Breast epithelium (tissue), 4 donors: ENCODE results near the gene HP. TPM values are rescaled to one million over a fixed set of nuclear protein-coding genes. Genes with fewer than 3 reads are reported as not detected.

Experiments
- DNase-seq, 2 donors: peaks; one replicate each; pipeline ENCODE4 v3.0.0-alpha.2; 2019; ENCODE audit warnings: low spot score in 2 of 2
- H3K27ac ChIP-seq, 2 donors: fragments of 200-600 bp; sonication (generic) in 1 of 2; one replicate each; pipeline ENCODE4 v1.5.1; 2016 to 2019; ENCODE audit warnings: mild to moderate bottlenecking in 1 of 2
- H3K27me3 ChIP-seq, 2 donors: fragments of 200-600 bp; sonication (generic) in 1 of 2; one replicate each; pipeline versions ENCODE4 v1.5.1 to v1.6.0; 2017 to 2019; ENCODE audit warnings: control low read depth in 1 of 2, mild to moderate bottlenecking in 1 of 2
- H3K36me3 ChIP-seq: fragments of 200-600 bp; one replicate; pipeline ENCODE4 v1.5.1; 2019
- H3K4me1 ChIP-seq, 2 donors: fragments of 200-600 bp; sonication (generic); one replicate each; pipeline ENCODE4 v1.5.1; 2016 to 2019; ENCODE audit warnings: control low read depth in 1 of 2
- H3K4me3 ChIP-seq, 3 donors: fragments of 200-600 bp; sonication (generic); 1 replicate in 2 of 3; 2 replicates in 1 of 3; pipeline ENCODE4 v1.5.1; 2016 to 2019; ENCODE audit warnings: mild to moderate bottlenecking in 3 of 3, moderate library complexity in 2 of 3
- H3K9me3 ChIP-seq, 2 donors: fragments of 200-600 bp; sonication (generic) in 1 of 2; one replicate each; pipeline ENCODE4 v1.5.1; 2016 to 2019; ENCODE audit warnings: control low read depth in 1 of 2
- CTCF ChIP-seq, 3 donors: fragments of 450-650 bp; IDR thresholded peaks; one replicate each; pipeline ENCODE4 v1.5.1; 2016 to 2017; ENCODE audit warnings: antibody characterized with exemption in 3 of 3, mild to moderate bottlenecking in 3 of 3, moderate library complexity in 3 of 3
- POLR2A ChIP-seq: fragments of 450-650 bp; IDR thresholded peaks from one replicate; pipeline ENCODE4 v1.6.1; 2016; ENCODE audit warnings: antibody characterized with exemption, mild to moderate bottlenecking, moderate library complexity
- POLR2AphosphoS5 ChIP-seq, 3 donors: sonication (generic); formaldehyde crosslinking; IDR thresholded peaks; one replicate each; pipeline ENCODE4 v1.6.1; 2017; ENCODE audit warnings: antibody characterized with exemption in 3 of 3
- intact Hi-C: fragments of 100-400 bp; cut with DNase I; formaldehyde crosslinking; loops from one replicate; pipeline ENCODE4 v1.15.1; 2023; ENCODE audit warnings: low total_unique reads
- total RNA-seq, 3 donors: library from RNA; depleted of rRNA; stranded (reverse); fragments of >200 nt; gene quantifications; one replicate each; pipeline ENCODE4 v1.1.0, GENCODE V29; 2016

Gene HP
- total RNA-seq, 3 donors from 2014 or later = 24.5 to 543 (median 61.9) TPM

DNA sequence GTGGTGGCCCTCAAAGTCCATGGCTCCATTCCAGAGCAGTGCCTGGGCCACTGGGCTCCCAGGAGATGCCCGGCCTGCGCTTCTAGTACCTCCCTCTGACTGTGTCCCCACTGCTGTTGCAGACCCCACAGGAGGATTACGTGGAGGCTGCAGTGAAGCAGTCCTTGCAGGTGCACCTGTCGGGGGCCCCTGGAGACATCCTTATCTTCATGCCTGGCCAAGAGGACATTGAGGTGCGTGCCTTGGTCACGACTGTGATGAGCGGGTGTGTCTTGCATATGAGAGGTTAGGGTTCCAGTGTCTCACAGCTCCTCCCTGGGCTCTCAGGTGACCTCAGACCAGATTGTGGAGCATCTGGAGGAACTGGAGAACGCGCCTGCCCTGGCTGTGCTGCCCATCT lies 50.6 kb downstream of the HP start:
- DNase-seq = no peak
- H3K27me3 ChIP-seq = no peaks in the 10 kb centered on the region
- H3K4me1 ChIP-seq = no peaks in the 10 kb centered on the region
- intact Hi-C loops = no loop called here
- no peak overlapping the region for H3K4me3 ChIP-seq
- no peak overlapping the region for H3K27ac ChIP-seq
- no peaks in the 10 kb centered on the region for H3K9me3 ChIP-seq
- H3K36me3 ChIP-seq = peaks cover 51% of the 10 kb centered on the region
- no peak for TF ChIP-seq POLR2AphosphoS5 (IDR thresholded peaks at IDR 0.05)

GRCh38 chr16:72105978-72106377 lies 51.7 kb downstream of the HP start:
- Histone ChIP-seq H3K4me1 (no peaks in the 10 kb centered on the region), H3K9me3 (no peaks in the 10 kb centered on the region), H3K27ac (no peak overlapping the region), H3K27me3 (no peaks in the 10 kb centered on the region), H3K4me3 (no peak overlapping the region), H3K36me3 (peaks cover 51% of the 10 kb centered on the region)
- DNase-seq = no peak
- TF ChIP-seq CTCF (IDR thresholded peaks at IDR 0.05) (no peak), POLR2AphosphoS5 (IDR thresholded peaks at IDR 0.05) (no peak), POLR2A (no peak)
- intact Hi-C loops = no loop called here

DNA sequence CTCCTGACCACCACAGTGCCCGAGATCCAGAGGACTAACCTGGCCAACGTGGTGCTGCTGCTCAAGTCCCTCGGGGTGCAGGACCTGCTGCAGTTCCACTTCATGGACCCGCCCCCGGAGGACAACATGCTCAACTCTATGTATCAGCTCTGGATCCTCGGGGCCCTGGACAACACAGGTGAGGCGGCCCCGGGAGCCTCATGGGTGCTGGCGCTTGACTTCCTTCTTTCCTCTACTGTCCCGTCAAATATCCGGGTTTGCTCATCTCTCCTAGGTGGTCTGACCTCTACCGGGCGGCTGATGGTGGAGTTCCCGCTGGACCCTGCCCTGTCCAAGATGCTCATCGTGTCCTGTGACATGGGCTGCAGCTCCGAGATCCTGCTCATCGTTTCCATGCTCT lies 53.1 kb downstream of the HP start:
- intact Hi-C loops = no loop called here
- H3K4me3 ChIP-seq = no peak overlapping the region
- TF ChIP-seq POLR2AphosphoS5 (IDR thresholded peaks at IDR 0.05) (no peak), POLR2A (no peak), CTCF (IDR thresholded peaks at IDR 0.05) (no peak)
- H3K27ac ChIP-seq = no peak overlapping the region
- no peaks in the 10 kb centered on the region for H3K4me1 ChIP-seq
- peaks cover 52% of the 10 kb centered on the region for H3K36me3 ChIP-seq
- H3K27me3 ChIP-seq = no peaks in the 10 kb centered on the region
- no peaks in the 10 kb centered on the region for H3K9me3 ChIP-seq
- DNase-seq = no peak

DNA sequence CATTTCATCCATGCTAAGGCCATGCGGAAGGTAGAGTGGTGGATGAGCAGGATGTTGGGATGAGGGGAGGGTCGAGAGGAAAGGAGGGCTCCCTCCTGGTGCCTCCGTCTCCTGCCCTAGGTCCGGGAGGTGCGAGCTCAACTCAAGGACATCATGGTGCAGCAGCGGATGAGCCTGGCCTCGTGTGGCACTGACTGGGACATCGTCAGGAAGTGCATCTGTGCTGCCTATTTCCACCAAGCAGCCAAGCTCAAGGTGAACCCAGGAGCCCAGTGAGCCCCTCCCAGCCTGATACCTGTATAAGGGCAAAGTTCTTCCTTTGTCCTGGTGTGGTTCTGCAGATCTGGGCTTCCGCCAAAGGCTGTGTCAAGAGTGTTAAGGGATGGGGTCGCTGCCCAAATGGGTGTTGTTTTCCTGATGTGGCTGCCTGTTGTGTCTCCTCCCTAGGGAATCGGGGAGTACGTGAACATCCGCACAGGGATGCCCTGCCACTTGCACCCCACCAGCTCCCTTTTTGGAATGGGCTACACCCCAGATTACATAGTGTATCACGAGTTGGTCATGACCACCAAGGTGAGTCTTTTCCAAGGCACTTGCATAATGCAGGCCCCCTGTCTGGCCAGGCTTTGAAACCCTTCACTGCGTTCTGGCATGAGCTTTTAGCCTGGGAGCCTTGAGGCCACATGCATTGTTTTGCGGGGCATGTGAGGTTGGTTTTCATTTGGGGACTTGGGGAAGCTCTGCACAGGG lies 54.2 kb downstream of the HP start:
- Histone ChIP-seq H3K36me3 (peaks cover 52% of the 10 kb centered on the region), H3K4me3 (no peak overlapping the region), H3K27me3 (no peaks in the 10 kb centered on the region), H3K4me1 (no peaks in the 10 kb centered on the region), H3K27ac (no peak overlapping the region), H3K9me3 (no peaks in the 10 kb centered on the region)
- no peak for DNase-seq
- intact Hi-C loops = no loop called here
- TF ChIP-seq POLR2AphosphoS5 (IDR thresholded peaks at IDR 0.05) (no peak), CTCF (IDR thresholded peaks at IDR 0.05) (no peak)

DNA sequence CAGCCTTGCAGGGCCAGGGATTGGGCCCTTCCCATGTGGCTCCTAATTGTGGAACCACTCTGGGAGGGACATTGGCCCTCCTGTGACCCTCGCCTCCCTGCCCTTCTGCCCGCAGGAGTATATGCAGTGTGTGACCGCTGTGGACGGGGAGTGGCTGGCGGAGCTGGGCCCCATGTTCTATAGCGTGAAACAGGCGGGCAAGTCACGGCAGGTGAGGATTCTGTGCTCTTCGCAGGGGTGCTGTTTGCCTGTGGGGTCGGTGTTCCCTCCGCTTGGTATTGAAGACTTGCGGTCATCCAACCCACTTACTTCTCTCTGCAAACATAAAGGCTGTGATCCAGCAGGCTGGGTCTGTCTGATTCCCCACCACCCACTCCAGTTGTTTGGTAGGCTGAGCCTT lies 55.0 kb downstream of the HP start:
- Histone ChIP-seq H3K27ac (no peak overlapping the region), H3K27me3 (no peaks in the 10 kb centered on the region), H3K36me3 (peaks cover 46% of the 10 kb centered on the region), H3K9me3 (no peaks in the 10 kb centered on the region), H3K4me3 (no peak overlapping the region), H3K4me1 (no peaks in the 10 kb centered on the region)
- TF ChIP-seq CTCF (IDR thresholded peaks at IDR 0.05) = no peak
- TF ChIP-seq POLR2A = no peak
- no peak for TF ChIP-seq POLR2AphosphoS5 (IDR thresholded peaks at IDR 0.05)
- intact Hi-C loops = no loop called here
- DNase-seq = no peak
